ENCODE measurements around the gene FMN2. TPM values are rescaled to one million over a fixed set of nuclear protein-coding genes. Genes with fewer than 3 reads are reported as not detected.

FMN2 gene
- total RNA-seq, 1 experiment from 2014 or later, result not detected

- CTCF ChIA-PET, result no interaction called here
- no peak overlapping the region for H3K4me3 ChIP-seq
- no peaks in the 10 kb centered on the region for H3K9me3 ChIP-seq (ENCODE audit: insufficient read depth, low read depth)
- H3K79me2 ChIP-seq (ENCODE audit: low read depth), result no peaks in the 10 kb centered on the region
- no peak for TF ChIP-seq EZH2 (IDR thresholded peaks at IDR 0.05; ENCODE audit: low read depth)
- no peak for TF ChIP-seq CTCF (conservative IDR thresholded peaks at IDR 0.05)
- BruUV-seq (replicated peaks), result no TSS peak
- no peak overlapping the region for H3K27ac ChIP-seq
- intact Hi-C loops (cut with micrococcal nuclease; ENCODE audit: unreplicated experiment), result loop anchor here (10.0 kb wide), 1 partner anchor 491 kb away; no protein-coding TSS in a partner anchor
- no peaks in the 10 kb centered on the region for H3K36me3 ChIP-seq (ENCODE audit: low read depth)
- H4K20me1 ChIP-seq (ENCODE audit: insufficient read depth), result no peaks in the 10 kb centered on the region; the same call in 1 of the 2 replicates
- POLR2A ChIA-PET (ENCODE audit: unreplicated experiment), result no interaction called here
- no peaks in the 10 kb centered on the region for H3K9me2 ChIP-seq (ENCODE audit: insufficient read depth)
- DNase-seq, result no peak
- H3K4me1 ChIP-seq (replicated peaks; ENCODE audit: insufficient read depth), result no peaks in the 10 kb centered on the region
- no peak overlapping the region for H3K4me2 ChIP-seq
- 0 out of 2 replicates have a peak, but pooled peaks cover 8% of the 10 kb centered on the region for H3K27me3 ChIP-seq (ENCODE audit: insufficient read depth, low read depth)
- no peak overlapping the region for H2AFZ ChIP-seq
- no peaks in the 10 kb centered on the region for H3F3A ChIP-seq (ENCODE audit: insufficient read depth, low read depth)
Measured at GRCh38 chr1:240516069-240516468, 424.4 kb downstream of the FMN2 start.

GRCh38 chr1:240517891-240518290 lies 426.2 kb downstream of the FMN2 start:
- H4K20me1 ChIP-seq (ENCODE audit: insufficient read depth), result no peaks in the 10 kb centered on the region; the same call in 1 of the 2 replicates
- POLR2A ChIA-PET (ENCODE audit: unreplicated experiment), result no interaction called here
- TF ChIP-seq CTCF (conservative IDR thresholded peaks at IDR 0.05), result no peak
- BruUV-seq (replicated peaks), result no TSS peak
- CTCF ChIA-PET, result no interaction called here
- no peak overlapping the region for H3K4me3 ChIP-seq
- H3K4me1 ChIP-seq (replicated peaks; ENCODE audit: insufficient read depth), result no peaks in the 10 kb centered on the region
- no peaks in the 10 kb centered on the region for H3K79me2 ChIP-seq (ENCODE audit: low read depth)
- intact Hi-C loops (cut with micrococcal nuclease; ENCODE audit: unreplicated experiment), result loop anchor here (10.0 kb wide), 1 partner anchor 493 kb away; no protein-coding TSS in a partner anchor
- H3K27ac ChIP-seq, result no peak overlapping the region
- H2AFZ ChIP-seq, result no peak overlapping the region
- no peak for DNase-seq
- H3K9me3 ChIP-seq (ENCODE audit: insufficient read depth, low read depth), result no peaks in the 10 kb centered on the region
- H3F3A ChIP-seq (ENCODE audit: insufficient read depth, low read depth), result no peaks in the 10 kb centered on the region
- no peak overlapping the region for H3K4me2 ChIP-seq
- no peaks in the 10 kb centered on the region for H3K36me3 ChIP-seq (ENCODE audit: low read depth)
- H3K27me3 ChIP-seq (ENCODE audit: insufficient read depth, low read depth), result 0 out of 2 replicates have a peak, but pooled peaks cover 5% of the 10 kb centered on the region
- no peaks in the 10 kb centered on the region for H3K9me2 ChIP-seq (ENCODE audit: insufficient read depth)

GRCh38 chr1:240522122-240522822 lies 430.6 kb downstream of the FMN2 start:
- no peaks in the 10 kb centered on the region for H3K9me2 ChIP-seq (ENCODE audit: insufficient read depth)
- TF ChIP-seq EZH2 (IDR thresholded peaks at IDR 0.05; ENCODE audit: low read depth) (no peak), CTCF (conservative IDR thresholded peaks at IDR 0.05) (no peak)
- no peaks in the 10 kb centered on the region for H3K79me2 ChIP-seq (ENCODE audit: low read depth)
- H3F3A ChIP-seq (ENCODE audit: insufficient read depth, low read depth), result no peaks in the 10 kb centered on the region
- intact Hi-C loops (cut with micrococcal nuclease; ENCODE audit: unreplicated experiment), result no loop called here
- CTCF ChIA-PET, result no interaction called here
- POLR2A ChIA-PET (ENCODE audit: unreplicated experiment), result no interaction called here
- H4K20me1 ChIP-seq (ENCODE audit: insufficient read depth), result no peaks in the 10 kb centered on the region; the same call in 1 of the 2 replicates
- H3K4me2 ChIP-seq, result no peak overlapping the region
- H2AFZ ChIP-seq, result no peak overlapping the region
- no peak for DNase-seq
- no peaks in the 10 kb centered on the region for H3K9me3 ChIP-seq (ENCODE audit: insufficient read depth, low read depth)
- H3K27ac ChIP-seq, result no peak overlapping the region
- no peaks in the 10 kb centered on the region for H3K4me1 ChIP-seq (replicated peaks; ENCODE audit: insufficient read depth)
- H3K4me3 ChIP-seq, result no peak overlapping the region
- H3K36me3 ChIP-seq (ENCODE audit: low read depth), result no peaks in the 10 kb centered on the region
- BruUV-seq (replicated peaks), result no TSS peak
- H3K27me3 ChIP-seq (ENCODE audit: insufficient read depth, low read depth), result peaks cover 10% of the 10 kb centered on the region; the same call in 1 of the 2 replicates
